ENCODE data around the gene ACTN1.

Gene ACTN1

GRCh38 chr14:68871392-68871791, 107.7 kb downstream of the ACTN1 start:
- TF ChIP-seq GATA2 (IDR thresholded peaks at IDR 0.05; ENCODE audit: low read depth, low read length), result no peak
- no peak for TF ChIP-seq GATA3 (IDR thresholded peaks at IDR 0.05; ENCODE audit: low read depth, low read length)

DNA sequence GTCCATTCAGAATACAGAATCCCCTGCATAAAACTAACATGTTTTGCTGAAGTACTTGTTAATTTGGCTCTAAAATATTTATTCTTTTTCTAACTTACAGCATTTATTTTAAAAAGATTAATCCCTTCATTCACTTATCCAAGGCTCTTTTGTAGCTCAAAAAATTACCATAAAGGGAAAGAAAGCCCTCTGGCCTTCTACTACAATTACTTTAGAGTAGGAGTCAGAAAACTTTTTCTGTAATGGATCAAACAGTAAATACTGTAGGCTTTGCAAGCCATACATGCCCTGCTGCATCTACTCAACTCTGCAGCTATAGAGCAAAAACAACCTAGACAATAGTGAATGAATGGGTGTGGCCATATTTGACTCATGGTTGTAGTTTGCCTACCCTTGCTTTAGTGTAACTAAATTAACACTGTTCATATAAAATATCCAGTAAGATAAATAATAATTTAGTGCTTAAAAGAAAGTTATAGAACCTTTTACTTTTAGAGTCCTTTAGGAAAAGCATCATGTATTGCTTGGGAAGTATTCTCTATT, 112.0 kb downstream of the ACTN1 start:
- no peak for TF ChIP-seq GATA2 (IDR thresholded peaks at IDR 0.05; ENCODE audit: low read depth, low read length)
- TF ChIP-seq GATA3 (IDR thresholded peaks at IDR 0.05; ENCODE audit: low read depth, low read length), result no peak

DNA sequence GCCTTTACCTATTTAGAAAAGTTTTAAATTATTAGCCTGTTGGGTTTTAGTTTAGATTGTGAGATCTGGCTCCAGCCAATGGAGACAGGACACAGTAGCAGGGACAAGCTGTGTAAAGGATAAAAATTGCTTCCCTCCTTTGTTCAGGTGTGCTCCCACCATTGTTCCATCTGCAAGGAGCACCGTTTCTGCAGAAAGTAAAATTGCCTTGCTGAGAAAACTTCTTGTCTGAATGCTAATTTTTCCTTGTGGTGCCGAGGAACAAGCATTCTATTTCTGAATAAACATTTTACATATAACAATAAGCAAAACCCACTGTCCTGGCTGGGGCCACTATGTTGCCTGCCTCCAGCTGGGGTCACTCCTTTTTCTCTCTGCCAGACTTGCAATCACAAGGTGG, 113.6 kb downstream of the ACTN1 start:
- TF ChIP-seq GATA2 (IDR thresholded peaks at IDR 0.05; ENCODE audit: low read depth, low read length) (no peak), GATA3 (IDR thresholded peaks at IDR 0.05; ENCODE audit: low read depth, low read length) (no peak)

DNA sequence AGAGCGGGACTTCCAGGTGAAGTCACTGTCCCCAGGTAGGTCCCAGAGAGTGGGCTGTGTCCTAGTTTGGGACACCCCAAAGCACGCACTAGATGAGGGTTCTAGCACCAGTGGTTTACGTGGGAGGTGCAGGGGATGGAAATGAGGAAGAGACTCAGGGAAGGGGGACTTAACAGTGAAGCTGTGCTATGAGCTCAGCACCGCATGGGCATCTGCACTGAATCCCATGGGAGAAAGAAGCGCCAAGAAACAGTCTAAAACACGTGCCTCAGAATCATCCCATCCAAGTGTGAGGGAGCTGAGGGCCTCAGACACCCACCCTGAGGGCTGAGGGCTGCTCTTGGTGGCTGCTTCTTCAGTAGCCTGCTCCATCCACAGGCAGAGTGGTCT, 114.7 kb downstream of the ACTN1 start:
- TF ChIP-seq GATA2 (IDR thresholded peaks at IDR 0.05; ENCODE audit: low read depth, low read length) (no peak), GATA3 (IDR thresholded peaks at IDR 0.05; ENCODE audit: low read depth, low read length) (no peak)

- TF ChIP-seq GATA2 (IDR thresholded peaks at IDR 0.05; ENCODE audit: low read depth, low read length) (no peak), GATA3 (IDR thresholded peaks at IDR 0.05; ENCODE audit: low read depth, low read length) (no peak)
Measured at GRCh38 chr14:68863610-68864360, 115.3 kb downstream of the ACTN1 start.

- no peak for TF ChIP-seq GATA3 (IDR thresholded peaks at IDR 0.05; ENCODE audit: low read depth, low read length)
- TF ChIP-seq GATA2 (IDR thresholded peaks at IDR 0.05; ENCODE audit: low read depth, low read length), result no peak
Measured at GRCh38 chr14:68862954-68863594, 116.0 kb downstream of the ACTN1 start.

GRCh38 chr14:68860771-68861170, 118.3 kb downstream of the ACTN1 start:
- TF ChIP-seq GATA2 (IDR thresholded peaks at IDR 0.05; ENCODE audit: low read depth, low read length) (no peak), GATA3 (IDR thresholded peaks at IDR 0.05; ENCODE audit: low read depth, low read length) (no peak)

DNA sequence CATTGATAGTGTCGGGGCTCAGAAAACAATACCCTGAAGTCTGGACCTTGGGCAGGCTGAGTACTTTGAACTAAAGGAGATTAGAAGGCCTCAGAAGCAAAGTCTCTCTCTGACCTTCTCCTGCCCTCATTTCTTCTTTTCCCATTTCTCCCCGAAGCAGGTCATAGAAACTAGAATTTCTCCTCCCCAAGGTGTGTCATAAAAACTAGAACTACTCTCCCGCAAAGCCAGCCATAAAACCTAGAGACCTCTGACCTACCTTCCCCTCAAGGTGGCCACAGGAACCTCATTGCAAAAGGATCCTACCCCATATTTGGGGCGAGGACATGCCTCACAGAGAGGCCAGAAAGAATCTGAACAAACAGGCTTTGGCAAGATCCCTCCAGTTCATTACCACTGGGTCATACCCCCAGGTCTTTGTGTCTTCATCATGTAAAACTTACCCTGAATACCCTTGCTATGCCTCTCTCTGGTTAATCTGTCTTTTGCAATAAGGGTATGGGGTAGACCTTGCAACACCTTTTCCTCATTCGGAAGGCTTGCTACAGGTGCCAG, 121.5 kb downstream of the ACTN1 start:
- TF ChIP-seq GATA2 (IDR thresholded peaks at IDR 0.05; ENCODE audit: low read depth, low read length) (no peak), GATA3 (IDR thresholded peaks at IDR 0.05; ENCODE audit: low read depth, low read length) (no peak)

DNA sequence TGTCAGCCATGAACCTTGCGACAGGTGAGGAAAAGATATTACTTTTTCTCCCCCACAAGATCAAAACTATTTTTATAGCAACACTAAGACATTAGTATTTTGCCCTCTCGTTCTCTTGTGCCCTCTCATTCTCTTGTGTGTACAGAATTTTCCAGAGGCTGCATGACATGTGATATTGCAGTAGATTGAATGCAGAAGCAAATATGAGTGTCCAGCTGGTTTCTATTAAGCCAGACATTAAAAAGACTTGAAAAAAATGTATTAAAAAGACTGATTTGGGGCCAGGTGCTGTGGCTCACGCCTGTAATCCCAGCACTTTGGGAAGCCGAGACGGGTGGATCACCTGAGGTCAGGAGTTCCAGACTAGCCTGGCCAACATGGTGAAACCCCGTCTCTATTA, 122.5 kb downstream of the ACTN1 start:
- TF ChIP-seq GATA2 (IDR thresholded peaks at IDR 0.05; ENCODE audit: low read depth, low read length), result no peak
- no peak for TF ChIP-seq GATA3 (IDR thresholded peaks at IDR 0.05; ENCODE audit: low read depth, low read length)

DNA sequence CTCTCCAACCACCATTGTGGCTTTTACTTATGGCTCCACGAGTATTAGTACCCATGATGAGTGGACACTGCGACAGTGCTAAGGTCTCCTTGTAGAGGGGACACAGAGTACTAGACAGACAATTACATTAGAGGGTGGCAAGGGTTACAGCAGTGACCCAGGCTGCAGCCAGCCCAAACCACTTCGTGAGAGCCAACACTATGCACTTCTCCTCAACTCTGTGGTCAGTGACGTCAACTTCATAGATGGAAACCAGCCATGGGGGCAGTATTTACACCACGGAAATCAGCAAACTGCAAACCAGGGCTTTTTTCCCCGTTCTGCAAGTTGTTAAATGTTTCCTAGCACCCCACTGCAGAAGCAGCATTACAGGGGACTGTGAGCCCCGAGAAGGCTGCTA, 124.7 kb downstream of the ACTN1 start:
- TF ChIP-seq GATA3 (IDR thresholded peaks at IDR 0.05; ENCODE audit: low read depth, low read length) (no peak), GATA2 (IDR thresholded peaks at IDR 0.05; ENCODE audit: low read depth, low read length) (no peak)

GRCh38 chr14:68853749-68854148, 125.4 kb downstream of the ACTN1 start:
- TF ChIP-seq GATA2 (IDR thresholded peaks at IDR 0.05; ENCODE audit: low read depth, low read length), result no peak
- no peak for TF ChIP-seq GATA3 (IDR thresholded peaks at IDR 0.05; ENCODE audit: low read depth, low read length)

- TF ChIP-seq GATA3 (IDR thresholded peaks at IDR 0.05; ENCODE audit: low read depth, low read length), result no peak
- TF ChIP-seq GATA2 (IDR thresholded peaks at IDR 0.05; ENCODE audit: low read depth, low read length), result 0 out of 2 replicates have a peak, but pooled peaks have one; percentile 22
Measured at GRCh38 chr14:68851078-68851477, 128.0 kb downstream of the ACTN1 start.

GRCh38 chr14:68849416-68849815, 129.7 kb downstream of the ACTN1 start:
- TF ChIP-seq GATA3 (IDR thresholded peaks at IDR 0.05; ENCODE audit: low read depth, low read length) (no peak), GATA2 (IDR thresholded peaks at IDR 0.05; ENCODE audit: low read depth, low read length) (no peak)

DNA sequence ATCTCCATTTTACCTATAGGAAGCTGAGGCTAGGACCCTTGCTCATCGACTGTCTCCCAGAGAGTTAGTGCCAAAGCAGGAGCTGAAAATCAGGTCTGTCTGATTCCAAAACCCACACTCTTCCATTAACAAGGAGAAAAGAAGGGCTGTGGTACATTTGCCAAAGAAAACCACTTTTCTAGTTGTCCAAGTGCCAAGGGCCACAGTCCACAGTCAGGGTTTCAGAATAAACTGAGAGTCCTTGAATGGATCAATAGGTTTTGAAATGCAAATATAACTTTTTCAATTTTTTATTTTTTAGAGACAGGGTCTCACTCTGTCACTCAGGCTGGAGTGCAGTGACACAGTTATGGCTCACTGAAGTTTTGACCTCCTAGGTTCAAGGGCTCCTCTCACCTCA, 130.8 kb downstream of the ACTN1 start:
- TF ChIP-seq GATA3 (IDR thresholded peaks at IDR 0.05; ENCODE audit: low read depth, low read length), result no peak
- no peak for TF ChIP-seq GATA2 (IDR thresholded peaks at IDR 0.05; ENCODE audit: low read depth, low read length)

- TF ChIP-seq GATA2 (IDR thresholded peaks at IDR 0.05; ENCODE audit: low read depth, low read length), result no peak
- TF ChIP-seq GATA3 (IDR thresholded peaks at IDR 0.05; ENCODE audit: low read depth, low read length), result no peak
Measured at GRCh38 chr14:68846466-68846865, 132.6 kb downstream of the ACTN1 start.

Measured in SH-SY5Y (cell line).